HL-60 (cell line): ENCODE results near the gene MYO3B.

ENCODE experiments used
- DNase-seq, 2 experiments: peaks; one replicate each; pipeline ENCODE4 v3.0.0-alpha.2; 2010 to 2020; ENCODE audit warnings: low read depth in 1 of 2, low spot score in 1 of 2
- H3K27ac ChIP-seq: fragments of 250-450 bp; sonication (Bioruptor Pico); replicated peaks from 2 replicates; pipeline ENCODE4 v1.5.1; 2020; ENCODE audit warnings: mild to moderate bottlenecking, moderate library complexity
- H3K27me3 ChIP-seq: fragments of 250-450 bp; sonication (Bioruptor Pico); 2 replicates; pipeline ENCODE4 v1.5.1; 2021; ENCODE audit warnings: mild to moderate bottlenecking, moderate library complexity; ENCODE audit not compliant: insufficient read depth, poor library complexity, severe bottlenecking
- H3K4me3 ChIP-seq: replicated peaks from 2 replicates; pipeline ENCODE4 v1.5.1; 2011; ENCODE audit warnings: mild to moderate bottlenecking, control low read depth, low read length; ENCODE audit not compliant: insufficient read depth
- CTCF ChIP-seq: IDR thresholded peaks from one replicate; pipeline ENCODE4 v1.5.1; 2011; ENCODE audit warnings: low read length, control low read depth, inconsistent platforms; ENCODE audit not compliant: insufficient read depth
- GABPA ChIP-seq: IDR thresholded peaks from 2 replicates; pipeline ENCODE4 v1.6.1; 2012; ENCODE audit warnings: low read depth
- POLR2AphosphoS5 ChIP-seq: IDR thresholded peaks from 2 replicates; pipeline ENCODE4 v1.6.1; 2012; ENCODE audit warnings: low read depth
- SPI1 ChIP-seq: IDR thresholded peaks from 2 replicates; pipeline ENCODE4 v1.6.1; 2012; ENCODE audit warnings: low read depth, mild to moderate bottlenecking, borderline replicate concordance
- TF ChIP-seq, protein P1 (sequence below): IDR thresholded peaks from 2 replicates; pipeline ENCODE4 v1.6.1; 2012; ENCODE audit warnings: low read depth; ENCODE audit not compliant: insufficient replicate concordance

Gene MYO3B

GRCh38 chr2:170391018-170391417, 213.1 kb downstream of the MYO3B start:
- Histone ChIP-seq H3K27me3 (peaks cover 2% of the 10 kb centered on the region), H3K4me3 (no peak overlapping the region), H3K27ac (no peak overlapping the region)
- no peak for TF ChIP-seq GABPA
- TF ChIP-seq, protein P1, sequence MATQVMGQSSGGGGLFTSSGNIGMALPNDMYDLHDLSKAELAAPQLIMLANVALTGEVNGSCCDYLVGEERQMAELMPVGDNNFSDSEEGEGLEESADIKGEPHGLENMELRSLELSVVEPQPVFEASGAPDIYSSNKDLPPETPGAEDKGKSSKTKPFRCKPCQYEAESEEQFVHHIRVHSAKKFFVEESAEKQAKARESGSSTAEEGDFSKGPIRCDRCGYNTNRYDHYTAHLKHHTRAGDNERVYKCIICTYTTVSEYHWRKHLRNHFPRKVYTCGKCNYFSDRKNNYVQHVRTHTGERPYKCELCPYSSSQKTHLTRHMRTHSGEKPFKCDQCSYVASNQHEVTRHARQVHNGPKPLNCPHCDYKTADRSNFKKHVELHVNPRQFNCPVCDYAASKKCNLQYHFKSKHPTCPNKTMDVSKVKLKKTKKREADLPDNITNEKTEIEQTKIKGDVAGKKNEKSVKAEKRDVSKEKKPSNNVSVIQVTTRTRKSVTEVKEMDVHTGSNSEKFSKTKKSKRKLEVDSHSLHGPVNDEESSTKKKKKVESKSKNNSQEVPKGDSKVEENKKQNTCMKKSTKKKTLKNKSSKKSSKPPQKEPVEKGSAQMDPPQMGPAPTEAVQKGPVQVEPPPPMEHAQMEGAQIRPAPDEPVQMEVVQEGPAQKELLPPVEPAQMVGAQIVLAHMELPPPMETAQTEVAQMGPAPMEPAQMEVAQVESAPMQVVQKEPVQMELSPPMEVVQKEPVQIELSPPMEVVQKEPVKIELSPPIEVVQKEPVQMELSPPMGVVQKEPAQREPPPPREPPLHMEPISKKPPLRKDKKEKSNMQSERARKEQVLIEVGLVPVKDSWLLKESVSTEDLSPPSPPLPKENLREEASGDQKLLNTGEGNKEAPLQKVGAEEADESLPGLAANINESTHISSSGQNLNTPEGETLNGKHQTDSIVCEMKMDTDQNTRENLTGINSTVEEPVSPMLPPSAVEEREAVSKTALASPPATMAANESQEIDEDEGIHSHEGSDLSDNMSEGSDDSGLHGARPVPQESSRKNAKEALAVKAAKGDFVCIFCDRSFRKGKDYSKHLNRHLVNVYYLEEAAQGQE: no peak
- no peak for TF ChIP-seq POLR2AphosphoS5
- DNase-seq: no peak

- DNase-seq: no peak
- Histone ChIP-seq H3K4me3 (no peak overlapping the region), H3K27me3 (peaks cover 5% of the 10 kb centered on the region), H3K27ac (no peak overlapping the region)
- TF ChIP-seq, protein P1: no peak
- TF ChIP-seq SPI1: no peak
- no peak for TF ChIP-seq CTCF
- no peak for TF ChIP-seq GABPA
- no peak for TF ChIP-seq POLR2AphosphoS5
Measured at GRCh38 chr2:170391697-170392096, 213.8 kb downstream of the MYO3B start.

DNA sequence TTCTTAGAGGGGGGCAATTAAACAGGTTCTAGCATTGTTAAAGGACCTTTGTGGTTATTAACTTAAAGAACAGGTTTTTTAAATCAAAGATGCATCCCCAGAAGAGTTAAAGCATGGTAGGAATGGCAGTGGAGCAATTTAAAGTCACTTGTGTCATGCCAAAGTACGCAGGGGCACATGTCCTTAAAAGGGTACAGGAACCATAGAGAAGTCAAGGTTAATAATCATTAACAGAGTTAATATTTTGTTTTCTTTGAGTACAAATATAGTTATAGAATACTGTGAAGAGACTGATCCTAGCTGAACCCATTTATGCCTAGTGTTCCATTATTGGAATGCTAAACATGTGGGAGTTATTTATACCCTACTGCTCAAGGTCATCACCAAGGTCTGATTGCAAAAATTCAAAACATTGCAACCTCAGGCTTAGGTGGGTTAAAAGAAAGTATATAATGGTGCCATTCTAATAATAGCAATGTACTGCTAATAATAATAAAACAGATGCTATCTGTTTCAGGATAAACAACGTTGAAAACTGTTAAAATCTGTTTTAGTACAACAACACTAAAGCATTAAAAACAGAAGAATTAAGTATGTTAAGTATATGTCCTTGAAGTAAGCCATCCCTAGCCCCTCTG, 216.0 kb downstream of the MYO3B start:
- H3K27me3 ChIP-seq: peaks cover 5% of the 10 kb centered on the region

More for the DNA sequence above, 216.0 kb downstream of the MYO3B start:
- TF ChIP-seq POLR2AphosphoS5: no peak
- no peak for TF ChIP-seq GABPA
- no peak for TF ChIP-seq SPI1
- TF ChIP-seq, protein P1: no peak
- TF ChIP-seq CTCF: no peak
- Histone ChIP-seq H3K27ac (no peak overlapping the region), H3K4me3 (no peak overlapping the region)
- no peak for DNase-seq
